ENCODE results near the gene SUPT5H.

Gene SUPT5H

GRCh38 chr19:39489756-39490155 is 44.4 kb downstream of the SUPT5H start:
- Mint-ChIP-seq H3K27ac (no peak overlapping the region), H3K27me3 (no peaks in the 10 kb centered on the region), H3K4me1 (ENCODE audit: low read depth in 2 of 2) (peaks cover 4 to 5% of the 10 kb centered on the region in 2 donors), H3K36me3 (ENCODE audit: insufficient read depth) (peaks cover 46% of the 10 kb centered on the region), H3K9me3 (no peaks in the 10 kb centered on the region), H3K4me3 (no peak overlapping the region)
- DNase-seq = no peak
- no peak for ATAC-seq (replicated peaks)

DNA sequence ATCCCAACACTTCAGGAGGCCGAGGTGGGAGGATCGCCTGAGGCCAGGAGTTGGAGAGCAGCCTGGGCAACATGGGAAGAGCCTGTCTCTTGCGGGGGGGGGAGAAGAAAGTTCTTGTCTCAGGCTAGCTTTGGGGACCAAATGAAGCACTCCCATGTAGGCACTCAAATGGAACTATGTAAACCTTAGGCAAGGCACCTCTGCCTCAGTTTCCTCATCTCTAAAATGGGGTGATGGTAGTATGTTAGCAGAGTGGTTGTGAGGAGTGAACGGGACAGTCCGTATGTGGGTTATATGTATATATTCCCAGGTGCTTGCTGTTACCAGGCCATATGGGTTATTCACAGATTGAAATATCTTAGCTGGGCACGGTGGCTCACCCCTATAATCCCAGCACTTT is 46.8 kb downstream of the SUPT5H start:
- Mint-ChIP-seq H3K27ac (no peak overlapping the region), H3K9me3 (no peaks in the 10 kb centered on the region), H3K4me3 (no peak overlapping the region), H3K27me3 (peaks cover 12 to 14% of the 10 kb centered on the region in 2 donors), H3K4me1 (ENCODE audit: low read depth in 2 of 2) (peaks cover 0 to 2% of the 10 kb centered on the region in 2 donors), H3K36me3 (ENCODE audit: insufficient read depth) (peaks cover 36% of the 10 kb centered on the region)
- ATAC-seq (replicated peaks) (no peak), DNase-seq (no peak)

DNA sequence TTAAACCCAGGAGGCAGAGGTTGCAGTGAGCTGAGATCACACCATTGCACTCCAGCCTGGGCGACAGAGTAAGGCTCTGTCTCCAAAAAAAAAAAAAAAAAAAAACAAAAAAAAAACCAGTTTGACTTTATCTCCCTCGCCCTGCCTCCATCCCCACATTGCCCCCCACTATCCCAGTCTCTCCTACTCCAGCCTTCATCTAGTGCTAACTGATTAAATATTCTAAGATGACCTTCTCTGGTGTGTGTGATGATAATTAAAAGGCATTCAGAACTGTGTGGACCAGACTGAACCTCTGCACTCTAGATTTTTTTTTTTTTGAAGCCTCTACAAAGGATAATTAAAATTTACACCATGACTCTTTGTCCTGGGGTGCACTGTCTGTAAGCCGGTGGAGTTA is 47.4 kb downstream of the SUPT5H start:
- peaks cover 0 to 2% of the 10 kb centered on the region in 2 donors for H3K4me1 Mint-ChIP-seq (ENCODE audit: low read depth in 2 of 2)
- H3K9me3 Mint-ChIP-seq = no peaks in the 10 kb centered on the region
- DNase-seq = no peak
- peaks cover 31% of the 10 kb centered on the region for H3K36me3 Mint-ChIP-seq (ENCODE audit: insufficient read depth)
- H3K27ac Mint-ChIP-seq = no peak overlapping the region
- no peak for ATAC-seq (replicated peaks)
- no peak overlapping the region for H3K4me3 Mint-ChIP-seq
- peaks cover 17% of the 10 kb centered on the region in 2 donors for H3K27me3 Mint-ChIP-seq

GRCh38 chr19:39494661-39495060 is 49.3 kb downstream of the SUPT5H start:
- no peak overlapping the region for H3K4me3 Mint-ChIP-seq
- peaks cover 33 to 36% of the 10 kb centered on the region in 2 donors for H3K27me3 Mint-ChIP-seq
- peaks cover 19% of the 10 kb centered on the region for H3K36me3 Mint-ChIP-seq (ENCODE audit: insufficient read depth)
- no peak for DNase-seq
- no peak for ATAC-seq (replicated peaks)
- H3K9me3 Mint-ChIP-seq = no peaks in the 10 kb centered on the region
- peaks cover 12 to 14% of the 10 kb centered on the region in 2 donors for H3K4me1 Mint-ChIP-seq (ENCODE audit: low read depth in 2 of 2)
- no peak overlapping the region for H3K27ac Mint-ChIP-seq

DNA sequence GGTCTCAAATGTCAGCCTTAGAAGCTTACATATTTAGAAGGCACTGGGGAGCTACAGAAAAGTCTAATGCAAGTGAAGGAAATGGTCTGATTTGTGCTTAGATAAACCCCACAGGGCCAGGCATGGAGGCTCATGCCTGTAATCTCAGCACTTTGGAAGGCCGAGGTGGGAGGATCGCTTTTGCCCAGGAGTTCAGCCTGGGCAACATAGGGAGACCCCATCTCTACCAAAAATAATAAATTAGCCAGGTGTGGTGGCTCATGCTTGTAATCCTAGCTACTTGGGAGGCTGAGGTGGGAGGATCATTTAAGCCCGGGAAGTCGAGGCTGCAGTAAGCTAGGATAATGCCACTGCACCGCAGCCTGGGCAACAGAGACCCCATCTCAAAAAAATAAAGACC is 50.7 kb downstream of the SUPT5H start:
- DNase-seq (no peak), ATAC-seq (replicated peaks) (no peak)
- Mint-ChIP-seq H3K4me1 (ENCODE audit: low read depth in 2 of 2) (peaks cover 16 to 17% of the 10 kb centered on the region in 2 donors), H3K36me3 (ENCODE audit: insufficient read depth) (peaks cover 9% of the 10 kb centered on the region), H3K27ac (no peak overlapping the region), H3K27me3 (peaks cover 46 to 50% of the 10 kb centered on the region in 2 donors), H3K4me3 (no peak overlapping the region), H3K9me3 (no peaks in the 10 kb centered on the region)

DNA sequence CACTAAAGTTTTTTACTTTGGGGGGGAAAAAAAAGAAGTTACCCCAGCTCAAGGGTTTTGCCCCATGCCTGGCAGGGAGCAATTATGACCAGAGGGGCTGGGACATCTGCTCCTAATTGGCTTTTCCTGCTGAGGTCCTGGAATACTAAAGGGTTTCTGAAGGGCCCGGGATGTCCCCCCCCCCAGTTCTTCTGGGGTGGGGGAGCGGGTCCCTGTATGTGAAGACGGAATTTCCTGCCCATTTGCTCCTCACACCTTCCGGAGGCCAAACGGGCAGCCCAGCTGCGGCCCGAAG is 52.3 kb downstream of the SUPT5H start:
- H3K9me3 Mint-ChIP-seq = no peaks in the 10 kb centered on the region
- H3K27me3 Mint-ChIP-seq = peaks cover 52 to 57% of the 10 kb centered on the region in 2 donors
- peaks cover 5% of the 10 kb centered on the region for H3K36me3 Mint-ChIP-seq (ENCODE audit: insufficient read depth)
- DNase-seq (no peak), ATAC-seq (replicated peaks) (no peak)
- H3K27ac Mint-ChIP-seq = no peak overlapping the region
- peak overlapping the region; percentile 55 to 71 for H3K4me3 Mint-ChIP-seq
- H3K4me1 Mint-ChIP-seq (ENCODE audit: low read depth in 2 of 2) = peaks cover 16 to 17% of the 10 kb centered on the region in 2 donors

- H3K36me3 Mint-ChIP-seq (ENCODE audit: insufficient read depth) = peaks cover 8% of the 10 kb centered on the region
- no peak overlapping the region for H3K27ac Mint-ChIP-seq
- DNase-seq (no peak), ATAC-seq (replicated peaks) (peak; percentile 61)
- peaks cover 16 to 21% of the 10 kb centered on the region in 2 donors for H3K4me1 Mint-ChIP-seq (ENCODE audit: low read depth in 2 of 2)
- H3K4me3 Mint-ChIP-seq = peak overlapping the region; percentile 55 to 71
- no peaks in the 10 kb centered on the region for H3K9me3 Mint-ChIP-seq
- H3K27me3 Mint-ChIP-seq = peaks cover 55 to 60% of the 10 kb centered on the region in 2 donors
These were observed 52.8 kb downstream of the SUPT5H start for GRCh38 chr19:39497996-39498797.

DNA sequence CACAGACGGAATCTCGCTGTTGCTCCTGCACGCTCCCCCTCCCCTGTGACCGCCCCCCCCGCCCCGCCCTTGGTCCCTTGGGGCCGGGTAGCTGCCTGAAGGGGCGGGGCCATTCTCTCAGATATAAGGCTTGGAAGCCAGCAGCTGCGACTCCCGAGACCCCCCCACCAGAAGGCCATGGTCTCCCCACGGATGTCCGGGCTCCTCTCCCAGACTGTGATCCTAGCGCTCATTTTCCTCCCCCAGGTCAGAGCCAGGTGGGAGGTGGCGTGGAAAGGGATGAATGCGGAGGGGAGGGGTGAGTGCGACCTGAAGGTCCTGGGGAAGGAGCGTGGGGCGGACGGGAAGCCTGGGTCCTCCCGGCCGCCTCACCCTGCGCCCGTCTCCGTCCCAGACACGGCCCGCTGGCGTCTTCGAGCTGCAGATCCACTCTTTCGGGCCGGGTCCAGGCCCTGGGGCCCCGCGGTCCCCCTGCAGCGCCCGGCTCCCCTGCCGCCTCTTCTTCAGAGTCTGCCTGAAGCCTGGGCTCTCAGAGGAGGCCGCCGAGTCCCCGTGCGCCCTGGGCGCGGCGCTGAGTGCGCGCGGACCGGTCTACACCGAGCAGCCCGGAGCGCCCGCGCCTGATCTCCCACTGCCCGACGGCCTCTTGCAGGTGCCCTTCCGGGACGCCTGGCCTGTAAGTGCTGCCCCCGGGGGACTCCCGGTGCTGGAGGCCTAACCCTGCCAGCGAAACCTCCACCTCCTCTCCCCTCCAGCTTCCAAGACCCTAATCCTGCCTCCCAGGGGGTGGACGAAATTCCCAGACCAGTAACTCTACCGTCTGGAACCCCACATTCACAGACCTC is 53.6 kb downstream of the SUPT5H start, which contains the start of gene DLL3:
DLL3 (plus strand) TSS at position 150 of the 845 bp plus-strand sequence; CDS start at position 178, 28 bp downstream.
- peak; percentile 2 for ATAC-seq (replicated peaks)

DNA sequence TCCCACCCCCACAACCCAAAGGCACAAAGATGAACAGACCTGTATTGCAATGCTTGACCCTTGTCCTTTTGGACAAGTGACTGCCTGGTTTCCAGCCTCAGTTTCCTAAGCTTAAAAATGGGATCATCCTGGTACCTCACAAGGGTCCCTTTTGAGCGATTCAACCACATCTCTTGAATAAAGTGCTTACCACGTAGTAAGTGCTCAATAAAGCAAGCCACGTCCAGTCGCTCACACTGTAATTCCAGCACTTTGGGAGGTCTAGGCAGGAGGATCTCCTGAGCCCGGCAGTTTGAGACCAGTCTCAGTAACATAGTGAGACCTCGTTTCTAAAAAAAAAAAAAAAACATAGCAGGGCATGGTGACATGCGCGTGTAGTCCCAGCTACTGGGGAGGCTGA is 54.5 kb downstream of the SUPT5H start:
- Mint-ChIP-seq H3K27ac (no peak overlapping the region), H3K4me1 (ENCODE audit: low read depth in 2 of 2) (peaks cover 25 to 28% of the 10 kb centered on the region in 2 donors), H3K36me3 (ENCODE audit: insufficient read depth) (peaks cover 12% of the 10 kb centered on the region), H3K27me3 (peaks cover 73 to 78% of the 10 kb centered on the region in 2 donors), H3K9me3 (no peaks in the 10 kb centered on the region), H3K4me3 (peak overlapping the region; percentile 64 to 69)
- DNase-seq (no peak), ATAC-seq (replicated peaks) (no peak)

More for the DNA sequence above, 53.6 kb downstream of the SUPT5H start, which contains the start of gene DLL3:
- Mint-ChIP-seq H3K27ac (no peak within 1 kb of the TSS), H3K27me3 (peaks cover 64 to 69% of the 10 kb centered on the region in 2 donors), H3K36me3 (ENCODE audit: insufficient read depth) (peaks cover 12% of the 10 kb centered on the region), H3K9me3 (no peaks in the 10 kb centered on the region), H3K4me1 (ENCODE audit: low read depth in 2 of 2) (peaks cover 23 to 28% of the 10 kb centered on the region in 2 donors), H3K4me3 (peak within 1 kb of the TSS; percentile 69 to 71)
- no peak for DNase-seq

DNA sequence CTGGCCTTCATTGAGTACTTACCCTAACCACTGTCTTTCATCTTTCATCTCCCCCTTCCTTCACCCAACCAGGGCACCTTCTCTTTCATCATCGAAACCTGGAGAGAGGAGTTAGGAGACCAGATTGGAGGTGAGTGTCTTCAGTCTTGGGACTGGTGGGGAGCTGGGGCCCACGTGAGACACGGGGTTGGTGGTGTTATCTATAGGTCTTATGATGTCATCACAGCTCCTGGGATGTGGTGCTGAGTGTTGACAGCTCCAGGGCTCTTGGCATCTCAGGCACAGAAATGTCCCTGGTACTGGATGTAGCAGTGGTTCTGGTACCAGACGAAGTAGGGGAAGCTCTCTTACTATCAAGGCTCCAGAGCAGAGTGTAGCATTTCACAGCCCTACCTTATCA is 55.2 kb downstream of the SUPT5H start:
- no peak overlapping the region for H3K27ac Mint-ChIP-seq
- no peak for DNase-seq
- peaks cover 9% of the 10 kb centered on the region for H3K36me3 Mint-ChIP-seq (ENCODE audit: insufficient read depth)
- no peaks in the 10 kb centered on the region for H3K9me3 Mint-ChIP-seq
- H3K27me3 Mint-ChIP-seq = peaks cover 76 to 84% of the 10 kb centered on the region in 2 donors
- ATAC-seq (replicated peaks) = no peak
- H3K4me3 Mint-ChIP-seq = peak overlapping the region in 1 of 2 donors; percentile 33
- H3K4me1 Mint-ChIP-seq (ENCODE audit: low read depth in 2 of 2) = peaks cover 25 to 28% of the 10 kb centered on the region in 2 donors

DNA sequence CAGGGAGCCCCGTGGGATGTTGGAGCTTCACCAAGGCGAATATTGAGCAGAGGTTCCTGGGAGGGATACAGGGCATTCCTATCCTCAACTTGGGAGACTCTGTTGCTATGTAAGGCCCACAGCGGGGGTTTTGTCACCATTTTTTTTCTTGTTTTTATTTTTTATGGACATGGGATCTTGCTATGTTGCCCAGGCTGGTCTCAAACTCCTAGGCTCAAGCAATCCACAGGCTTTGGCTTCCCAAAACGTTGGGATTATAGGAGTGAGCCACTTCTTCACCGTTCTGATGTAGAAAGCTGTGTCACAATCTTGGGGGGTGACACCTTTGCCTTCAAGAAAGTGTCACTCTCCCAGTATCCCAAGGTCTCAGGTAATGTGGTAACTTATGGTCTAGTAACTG is 56.0 kb downstream of the SUPT5H start:
- H3K27me3 Mint-ChIP-seq = peaks cover 77 to 85% of the 10 kb centered on the region in 2 donors

DNA sequence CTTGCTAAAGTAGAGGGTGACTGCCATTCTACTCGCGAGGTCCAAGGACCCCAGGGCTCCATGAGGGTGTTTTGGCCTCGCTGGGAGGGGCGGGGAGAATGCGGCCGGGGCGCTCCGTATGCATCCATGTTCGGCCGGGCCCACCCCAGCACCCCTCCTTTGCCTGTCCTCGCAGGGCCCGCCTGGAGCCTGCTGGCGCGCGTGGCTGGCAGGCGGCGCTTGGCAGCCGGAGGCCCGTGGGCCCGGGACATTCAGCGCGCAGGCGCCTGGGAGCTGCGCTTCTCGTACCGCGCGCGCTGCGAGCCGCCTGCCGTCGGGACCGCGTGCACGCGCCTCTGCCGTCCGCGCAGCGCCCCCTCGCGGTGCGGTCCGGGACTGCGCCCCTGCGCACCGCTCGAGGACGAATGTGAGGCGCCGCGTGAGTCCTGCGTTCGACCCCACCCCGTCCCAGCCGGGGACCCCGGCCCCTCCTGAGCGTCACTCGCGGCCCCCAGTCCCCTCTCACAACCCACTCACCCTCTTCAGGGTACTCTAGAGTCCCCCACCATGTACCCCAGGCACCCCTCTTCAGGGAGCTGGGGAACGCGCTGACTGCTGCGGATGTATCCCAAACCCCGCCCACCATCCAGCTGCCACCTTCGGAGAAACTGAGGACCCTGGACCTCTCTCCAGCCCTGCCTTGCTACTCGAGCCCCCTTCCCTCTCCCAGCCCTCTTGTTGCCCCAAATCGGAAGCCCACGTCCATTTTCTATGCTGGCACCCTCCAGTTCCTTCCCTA is 57.4 kb downstream of the SUPT5H start:
- ATAC-seq (replicated peaks) = peak; percentile 66
- no peaks in the 10 kb centered on the region for H3K9me3 Mint-ChIP-seq
- peak overlapping the region; percentile 36 to 44 for H3K4me3 Mint-ChIP-seq
- H3K27ac Mint-ChIP-seq = peak overlapping the region in 1 of 2 donors; percentile 81
- H3K4me1 Mint-ChIP-seq (ENCODE audit: low read depth in 2 of 2) = peaks cover 36 to 38% of the 10 kb centered on the region in 2 donors
- DNase-seq = peak; percentile 66 to 77 (median 74)
- H3K27me3 Mint-ChIP-seq = peaks cover 76 to 90% of the 10 kb centered on the region in 2 donors
- H3K36me3 Mint-ChIP-seq (ENCODE audit: insufficient read depth) = peaks cover 18% of the 10 kb centered on the region

More for the DNA sequence above, 56.0 kb downstream of the SUPT5H start:
- DNase-seq (no peak), ATAC-seq (replicated peaks) (no peak)
- H3K27ac Mint-ChIP-seq = no peak overlapping the region
- peaks cover 17% of the 10 kb centered on the region for H3K36me3 Mint-ChIP-seq (ENCODE audit: insufficient read depth)
- peaks cover 26 to 29% of the 10 kb centered on the region in 2 donors for H3K4me1 Mint-ChIP-seq (ENCODE audit: low read depth in 2 of 2)
- no peak overlapping the region for H3K4me3 Mint-ChIP-seq
- no peaks in the 10 kb centered on the region for H3K9me3 Mint-ChIP-seq

DNA sequence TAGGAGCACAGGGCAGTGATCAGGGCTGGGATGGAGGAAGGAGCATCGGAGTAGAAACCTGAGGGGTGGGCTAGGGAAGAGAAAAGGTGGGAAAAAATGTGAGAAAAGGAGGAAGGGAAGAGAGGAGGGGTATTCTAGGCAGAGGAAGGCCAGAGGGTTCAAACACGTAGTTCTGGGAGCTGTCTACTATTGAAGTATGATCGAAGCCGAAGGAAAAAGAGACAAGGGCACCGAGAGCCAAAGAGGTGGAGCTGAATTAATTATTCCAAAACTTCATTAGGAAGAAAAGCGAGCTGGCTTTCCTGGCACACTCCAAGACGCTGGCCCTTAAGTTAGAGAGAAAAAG is 61.2 kb downstream of the SUPT5H start:
- DNase-seq = no peak
- Mint-ChIP-seq H3K36me3 (ENCODE audit: insufficient read depth) (peaks cover 14% of the 10 kb centered on the region), H3K27me3 (peaks cover 62 to 70% of the 10 kb centered on the region in 2 donors), H3K9me3 (no peaks in the 10 kb centered on the region), H3K4me3 (peak overlapping the region; percentile 58 to 72), H3K4me1 (ENCODE audit: low read depth in 2 of 2) (peaks cover 24 to 25% of the 10 kb centered on the region in 2 donors), H3K27ac (no peak overlapping the region)
- no peak for ATAC-seq (replicated peaks)

Measured in effector memory CD8-positive, alpha-beta T cell (primary cell).